K562 (cell line): ENCODE results near the gene RPN1. TPM values are rescaled to one million over a fixed set of nuclear protein-coding genes. Genes with fewer than 3 reads are reported as not detected.

ENCODE experiments used
- ATAC-seq: fragments of 200-7000 bp; cut with Tn5 transposase; 3 replicates; pipeline ENCODE4 v1.9.1; 2020; ENCODE audit warnings: moderate library complexity
- BruUV-seq: library from RNA; stranded (reverse); fragments of 400-500 nt; replicated peaks from 2 replicates; lab custom pipeline; 2021; lab: Mats Ljungman, UMichigan
- CTCF ChIA-PET: fragments of 300-600 bp; formaldehyde crosslinking; extraction: SDS; loops from one replicate; lab custom pipeline; 2021; ENCODE audit warnings: low intra/inter-chr PET ratio; lab: Yijun Ruan, JAX
- POLR2A ChIA-PET: fragments of 300-600, 350-650 bp; sonication (Branson Sonifier 250); formaldehyde crosslinking; extraction: SDS; loops from one replicate; lab custom pipeline; 2021; ENCODE audit warnings: antibody characterized with exemption, inconsistent platforms; lab: Yijun Ruan, JAX
- DNase-seq, 4 experiments: peaks; one replicate each; pipeline versions ENCODE4 v3.0.0 to v3.0.0-alpha.2; 2011 to 2018; ENCODE audit warnings: low spot score in 3 of 4, mixed read lengths in 3 of 4; ENCODE audit errors: extremely low read depth in 1 of 4
- FAIRE-seq: peaks from 2 replicates; lab custom pipeline; 2011; peaks lifted over from hg19 to GRCh38; lab: Jason Lieb, UNC
- H2AFZ ChIP-seq: 2 replicates; pipeline ENCODE4 v1.6.0; 2011; ENCODE audit warnings: low read depth, low read length, control low read depth, inconsistent platforms
- H3K27ac ChIP-seq: fragments of 200-600 bp; 3 replicates; pipeline ENCODE4 v1.8.0; 2011; ENCODE audit warnings: low read depth, mild to moderate bottlenecking, control low read depth, inconsistent platforms, low read length, moderate library complexity, mixed read lengths; ENCODE audit errors: extremely low read depth
- H3K27me3 ChIP-seq, 2 experiments: fragments of 300-600 bp in 1 of 2; 2 replicates in 1 of 2; 3 replicates in 1 of 2; pipeline versions ENCODE4 v1.6.0 to v1.8.0; 2011; ENCODE audit warnings: inconsistent platforms in 2 of 2, low read length in 2 of 2, mild to moderate bottlenecking in 1 of 2, mixed read lengths in 1 of 2, moderate library complexity in 1 of 2; ENCODE audit not compliant: control insufficient read depth in 2 of 2, insufficient read depth in 2 of 2
- H3K36me3 ChIP-seq: fragments of 300-600 bp; 3 replicates; pipeline ENCODE4 v1.8.0; 2011; ENCODE audit warnings: mild to moderate bottlenecking, low read length, inconsistent platforms; ENCODE audit not compliant: control insufficient read depth, insufficient read depth
- H3K4me1 ChIP-seq, 2 experiments: fragments of 200-600 bp in 1 of 2; replicated peaks in 1 of 2; 2 replicates in 1 of 2; 3 replicates in 1 of 2; pipeline versions ENCODE4 v1.5.1 to v1.8.0; 2011; ENCODE audit warnings: inconsistent platforms in 2 of 2, low read length in 2 of 2, mild to moderate bottlenecking in 1 of 2, mixed read lengths in 1 of 2, moderate library complexity in 1 of 2; ENCODE audit not compliant: control insufficient read depth in 2 of 2, insufficient read depth in 2 of 2
- H3K4me2 ChIP-seq: 2 replicates; pipeline ENCODE4 v1.6.1; 2011; ENCODE audit warnings: low read length, control low read depth, inconsistent platforms, mixed read lengths; ENCODE audit not compliant: insufficient read depth
- H3K4me3 ChIP-seq: fragments of 200-600 bp; sonication (generic), shearing (Covaris generic); 2 replicates; pipeline ENCODE4 v1.5.1; 2016; ENCODE audit warnings: control low read depth, inconsistent platforms
- H3K79me2 ChIP-seq: fragments of 200-600 bp; 3 replicates; pipeline ENCODE4 v1.8.0; 2011; ENCODE audit warnings: low read length, inconsistent platforms; ENCODE audit not compliant: control insufficient read depth, insufficient read depth
- H3K9ac ChIP-seq, 2 experiments: 2 replicates each; pipeline versions ENCODE4 v1.6.0 to v1.6.1; 2011; ENCODE audit warnings: low read depth in 2 of 2, low read length in 2 of 2, control low read depth in 1 of 2, inconsistent platforms in 1 of 2, mild to moderate bottlenecking in 1 of 2, mixed read lengths in 1 of 2; ENCODE audit not compliant: insufficient read depth in 1 of 2
- H3K9me1 ChIP-seq: one replicate; pipeline ENCODE4 v1.6.0; 2011; ENCODE audit warnings: inconsistent platforms, mild to moderate bottlenecking, low read length, moderate library complexity; ENCODE audit not compliant: control insufficient read depth, insufficient read depth
- H3K9me3 ChIP-seq: replicated peaks from 2 replicates; pipeline ENCODE4 v1.5.1; 2011; ENCODE audit warnings: low read depth, low read length, inconsistent platforms; ENCODE audit not compliant: control insufficient read depth, insufficient read depth
- H4K20me1 ChIP-seq: replicated peaks from 2 replicates; pipeline ENCODE4 v1.6.1; 2011; ENCODE audit warnings: low read length, inconsistent platforms, mixed read lengths; ENCODE audit not compliant: control insufficient read depth, insufficient read depth
- CEBPG ChIP-seq, 3 experiments: fragments of 200-800 bp in 1 of 3; sonication (Bioruptor generic) in 1 of 3; sonication (generic) in 1 of 3; formaldehyde crosslinking in 1 of 3; IDR thresholded peaks in 2 of 3; conservative IDR thresholded peaks in 1 of 3; 2 replicates each; pipeline versions ENCODE4 v1.6.1 to v1.8.0; 2016 to 2022; ENCODE audit warnings: missing compliant biosample characterization in 2 of 3, missing genetic modification characterization in 2 of 3, mild to moderate bottlenecking in 1 of 3, missing genetic modification reagents in 1 of 3
- GTF2E2 ChIP-seq: fragments of 200-800 bp; sonication (Bioruptor generic); IDR thresholded peaks from 2 replicates; pipeline ENCODE4 v1.6.1; 2016; ENCODE audit warnings: missing genetic modification characterization, missing compliant biosample characterization
- RHOXF2B ChIP-seq: fragments of 250-450 bp; sonication (Bioruptor Pico); conservative IDR thresholded peaks from 2 replicates; pipeline ENCODE4 v1.5.1; 2021
- SREBF2 ChIP-seq: sonication (generic); formaldehyde crosslinking; IDR thresholded peaks from 2 replicates; pipeline ENCODE4 v1.4.0; 2020; ENCODE audit warnings: mild to moderate bottlenecking, missing genetic modification reagents
- ZNF121 ChIP-seq: sonication (generic); formaldehyde crosslinking; conservative IDR thresholded peaks from 2 replicates; pipeline ENCODE4 v1.8.0; 2022; ENCODE audit warnings: missing genetic modification reagents
- WGBS: fragments of 100-300 bp; shearing (Covaris generic); methylation state at CpG from one replicate; pipeline ENCODE4 v1.1.6; 2016; ENCODE audit warnings: low coverage, mixed read lengths; ENCODE audit not compliant: insufficient coverage; ENCODE audit errors: missing lambda C conversion rate; 5-methylcytosine and 5-hydroxymethylcytosine counted together
- in situ Hi-C: fragments of 300-500 bp; cut with MboI; formaldehyde crosslinking; loops from 4 replicates; pipeline ENCODE4 v1.15.0; 2018; ENCODE audit warnings: inconsistent platforms, mixed read lengths
- intact Hi-C: fragments of 100-400 bp; cut with micrococcal nuclease; formaldehyde crosslinking; loops from 2 replicates; pipeline ENCODE4 v1.14.2; 2022
- polyA plus RNA-seq, 8 experiments: library from polyadenylated mRNA; depleted of rRNA in 4 of 8; stranded (reverse) in 5 of 8; unstranded in 3 of 8; fragments of >200 nt; fragmentation: Nextera tagmentation in 2 of 8; fragmentation: Illumina TruSeq in 1 of 8; extraction: Ambion mirVana in 2 of 8; extraction: Trizol in 1 of 8; gene quantifications; 2 replicates each; pipeline versions ENCODE4 v1.2.1 to v1.2.3, GENCODE V29; 2011 to 2014; ENCODE audit warnings: inconsistent platforms in 1 of 8, missing spikeins in 1 of 8
- total RNA-seq, 7 experiments: library from RNA; depleted of rRNA in 6 of 7; stranded (reverse); fragments of >200 nt in 6 of 7; fragmentation: Illumina TruSeq in 2 of 7; extraction: Trizol in 2 of 7; gene quantifications; 2 replicates each; pipeline versions ENCODE4 v1.2.1 to v1.2.3, GENCODE V29; 2011 to 2021; ENCODE audit warnings: low replicate concordance in 1 of 7
- TF ChIP-seq, protein P1 (sequence below): fragments of 250-450 bp; sonication (Bioruptor Pico); IDR thresholded peaks from 2 replicates; pipeline ENCODE4 v1.6.1; 2021; ENCODE audit warnings: mild to moderate bottlenecking

The RPN1 gene
- total and polyA plus RNA-seq, 9 of the 15 experiments (the other 6 are each of a cell fraction or from before 2014, with no cell fraction given) = 39.5 to 300 (median 148) TPM

DNA sequence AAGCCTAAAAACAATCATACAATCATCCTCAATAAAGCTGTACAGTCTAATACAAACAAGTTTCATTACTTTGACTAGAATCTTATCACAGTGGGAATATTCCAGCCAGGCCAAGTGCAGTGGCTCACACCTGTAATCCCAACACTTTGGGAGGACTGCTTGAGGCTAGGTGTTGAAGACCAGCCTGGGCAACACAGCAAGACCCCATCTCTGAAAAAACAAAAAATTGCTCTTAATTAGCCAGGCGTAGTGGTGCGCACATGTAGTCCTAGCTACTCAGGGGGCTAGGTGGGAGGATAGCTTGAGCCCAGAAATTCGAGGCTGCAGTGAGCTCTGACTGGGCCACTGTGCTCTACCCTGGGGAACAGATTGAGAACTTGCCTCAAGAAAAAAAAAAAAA lies 3.3 kb downstream of the RPN1 start:
- Histone ChIP-seq H3K27ac (no peak overlapping the region), H3K36me3 (peaks cover 42% of the 10 kb centered on the region; the same call in 1 of the 3 replicates), H2AFZ (no peak overlapping the region), H3K4me3 (no peak overlapping the region), H3K4me2 (no peak overlapping the region), H3K9me3 (no peaks in the 10 kb centered on the region; the same call in 1 of the 2 replicates), H3K4me1 (peaks cover 0 to 4% of the 10 kb centered on the region in 2 experiments; a peak in 1 of 5 replicates), H3K79me2 (peaks cover 80% of the 10 kb centered on the region), H3K27me3 (no peaks in the 10 kb centered on the region), H3K9me1 (no peaks in the 10 kb centered on the region), H3K9ac (no peak overlapping the region), H4K20me1 (0 out of 2 replicates have a peak, but pooled peaks cover 15% of the 10 kb centered on the region)
- CTCF ChIA-PET = no interaction called here
- intact Hi-C loops (no loop called here), in situ Hi-C loops (no loop called here)
- POLR2A ChIA-PET = interaction anchor here (1.2 to 2.5 kb wide), 2 partner anchors 14 to 18 kb away, joined by 5 to 6 read pairs; no protein-coding TSS in a partner anchor
- DNase-seq = no peak
- no peak for ATAC-seq
- no TSS peak for BruUV-seq
- no peak for FAIRE-seq
- 100% methylated on average over 2 of the region's 3 CpGs for WGBS
- TF ChIP-seq ZNF121 (peak; percentile 92), SREBF2 (CRISPR knock-in tag) (no peak), GTF2E2 (no peak), RHOXF2B (CRISPR knock-in tag) (no peak)

- Histone ChIP-seq H3K9ac (no peak overlapping the region), H2AFZ (no peak overlapping the region), H4K20me1 (no peaks in the 10 kb centered on the region), H3K27me3 (no peaks in the 10 kb centered on the region), H3K4me3 (no peak overlapping the region), H3K9me1 (no peaks in the 10 kb centered on the region), H3K27ac (no peak overlapping the region), H3K4me1 (no peaks in the 10 kb centered on the region), H3K4me2 (no peak overlapping the region), H3K79me2 (peaks cover 37% of the 10 kb centered on the region), H3K9me3 (no peaks in the 10 kb centered on the region), H3K36me3 (peaks cover 78% of the 10 kb centered on the region)
- in situ Hi-C loops (no loop called here), intact Hi-C loops (no loop called here)
- BruUV-seq = no TSS peak
- no peak for DNase-seq
- ATAC-seq = no peak
- POLR2A ChIA-PET = interaction anchor here (0.6 to 2.1 kb wide), 2 partner anchors 14 to 160 kb away, joined by 3 to 5 read pairs; no protein-coding TSS in a partner anchor
- TF ChIP-seq, protein P1, sequence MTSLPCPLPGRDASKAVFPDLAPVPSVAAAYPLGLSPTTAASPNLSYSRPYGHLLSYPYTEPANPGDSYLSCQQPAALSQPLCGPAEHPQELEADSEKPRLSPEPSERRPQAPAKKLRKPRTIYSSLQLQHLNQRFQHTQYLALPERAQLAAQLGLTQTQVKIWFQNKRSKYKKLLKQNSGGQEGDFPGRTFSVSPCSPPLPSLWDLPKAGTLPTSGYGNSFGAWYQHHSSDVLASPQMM (CRISPR knock-in tag) = no peak
- no peak for TF ChIP-seq CEBPG (CRISPR knock-in tag; IDR thresholded peaks at IDR 0.05)
- peak in 1 of 2 experiments; percentile 71; a peak in 2 of 4 replicates for TF ChIP-seq CEBPG (tag; conservative IDR thresholded peaks at IDR 0.05 in 1 of 2, IDR thresholded peaks at IDR 0.05 in 1 of 2)
- WGBS = 90% methylated on average over 4 of the region's 5 CpGs
- CTCF ChIA-PET = no interaction called here
- no peak for FAIRE-seq
These were observed 16.5 kb downstream of the RPN1 start for GRCh38 chr3:128634075-128634611.
